Stimulated activated CD4-positive, alpha-beta T cell treated with anti-CD3 and anti-CD28 coated beads, Interleukin-4, amount 100 ng/mL, for 48 hours (primary cell): Measurements from ENCODE around the gene ELAC2.
"Not testable (repeated sequence)": the region's sequence is repeated elsewhere in the genome, so short reads cannot be mapped to it uniquely, and the experiment has no call there.

Experiments
- DNase-seq, 2 donors: peaks; one replicate each; pipeline ENCODE4 v3.0.0-alpha.2; 2020; ENCODE audit warnings: low read depth in 2 of 2

ELAC2 gene

DNA sequence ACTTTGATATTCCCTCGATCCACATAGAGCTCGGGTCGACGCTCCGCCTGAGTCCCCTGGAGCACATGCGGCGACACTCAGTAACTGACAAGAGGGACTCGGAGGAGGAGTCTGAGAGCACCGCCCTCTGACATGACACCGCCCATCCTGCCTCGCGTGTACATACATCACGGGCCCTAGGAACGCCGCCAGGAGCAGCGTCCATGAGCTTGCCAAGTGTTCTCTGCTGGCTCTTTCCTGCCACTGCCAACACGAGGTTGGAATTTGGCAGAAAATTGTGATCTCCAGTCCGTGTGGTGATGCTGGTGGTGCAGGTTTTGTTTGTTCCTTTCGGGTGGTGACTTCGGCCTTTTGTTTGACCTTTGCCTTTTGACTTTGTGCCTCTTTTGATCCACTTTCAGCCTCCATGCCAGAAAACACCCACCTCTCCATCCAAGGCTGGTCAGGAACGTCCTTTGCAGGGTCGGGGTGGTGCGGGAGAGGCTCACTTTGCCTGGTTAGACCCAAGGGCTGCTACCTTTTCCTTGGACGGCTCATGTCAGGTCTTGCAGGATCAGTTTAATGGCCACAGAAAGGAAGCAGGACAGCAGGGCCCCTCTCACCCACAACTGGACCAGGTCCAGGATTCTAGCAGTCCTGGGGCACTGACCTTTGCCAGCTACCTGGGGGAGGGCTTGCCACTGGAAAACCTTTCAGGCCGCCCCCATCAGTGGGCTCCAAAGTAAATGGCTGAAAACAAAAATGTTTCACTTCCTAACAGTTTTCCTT lies 27.6 kb downstream of the ELAC2 start:
- no peak for DNase-seq

GRCh38 chr17:12987120-12987519 lies 30.7 kb downstream of the ELAC2 start:
- DNase-seq: no peak

DNA sequence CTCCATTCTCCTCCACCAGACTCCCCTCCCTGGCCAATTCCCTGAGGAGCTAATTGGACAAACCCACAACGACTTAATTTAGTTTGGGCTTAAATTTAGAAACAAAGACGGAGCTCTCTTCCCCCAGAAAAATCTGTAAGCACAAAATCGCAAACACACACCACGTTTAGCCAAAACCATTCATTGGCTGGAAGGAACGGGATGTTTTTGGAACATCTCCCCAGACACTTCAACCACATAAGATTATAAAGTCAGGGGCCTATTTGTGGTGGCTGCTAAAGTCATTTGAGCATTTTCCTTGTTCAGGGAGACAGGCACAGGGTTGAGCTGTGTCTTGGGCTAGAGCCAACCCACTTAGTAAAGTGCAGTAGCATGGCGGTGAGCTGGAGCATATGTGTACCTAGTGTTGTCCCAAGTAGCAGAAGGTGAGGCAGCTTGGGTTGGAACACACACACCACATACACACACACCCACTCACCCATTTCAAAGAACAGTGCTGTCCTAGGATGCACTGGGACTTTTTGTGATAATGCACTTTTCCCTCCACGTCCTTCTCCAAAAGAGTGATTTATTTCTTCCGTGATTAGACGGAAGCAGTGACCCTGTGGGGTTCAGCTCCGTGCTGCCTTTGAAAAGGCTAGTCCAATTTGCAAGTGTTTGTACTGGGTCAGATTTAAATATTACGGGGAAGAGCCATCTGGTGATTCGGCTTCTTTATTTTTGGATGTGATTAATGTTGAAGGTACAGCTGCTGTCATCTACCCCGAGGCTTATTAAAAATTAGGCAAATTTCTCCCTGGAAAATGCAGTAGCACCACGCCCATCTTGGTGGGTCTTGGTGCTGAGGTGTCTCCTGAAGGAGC lies 32.2 kb downstream of the ELAC2 start:
- no peak for DNase-seq

GRCh38 chr17:12983991-12984884 lies 33.6 kb downstream of the ELAC2 start:
- DNase-seq: no peak

- no peak for DNase-seq
Observed at GRCh38 chr17:12982224-12982623, 35.6 kb downstream of the ELAC2 start.

- no peak for DNase-seq
Observed at GRCh38 chr17:12979826-12980500, 37.9 kb downstream of the ELAC2 start.

GRCh38 chr17:12979246-12979645 lies 38.6 kb downstream of the ELAC2 start:
- DNase-seq: no peak

DNA sequence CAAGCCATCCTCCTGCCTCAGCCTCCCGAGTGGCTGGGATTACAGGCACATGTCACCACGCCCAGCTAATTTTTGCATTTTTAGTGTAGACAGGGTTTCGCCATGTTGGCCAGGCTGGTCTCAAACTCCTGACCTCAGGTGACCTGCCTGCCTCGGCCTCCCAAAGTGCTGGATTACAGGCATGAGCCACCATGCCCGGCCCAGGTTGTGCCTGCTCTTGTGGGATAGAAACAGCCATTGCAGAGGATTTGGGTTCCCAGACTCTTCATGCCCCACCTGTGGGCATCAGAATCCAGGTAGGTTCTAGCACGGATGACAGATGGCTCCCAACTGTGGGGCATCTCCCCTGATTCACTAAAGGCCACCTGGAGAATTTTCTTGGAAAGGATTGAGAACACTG lies 39.0 kb downstream of the ELAC2 start:
- not testable (repeated sequence) for DNase-seq

GRCh38 chr17:12977008-12977751 lies 40.6 kb downstream of the ELAC2 start:
- DNase-seq: no peak

DNA sequence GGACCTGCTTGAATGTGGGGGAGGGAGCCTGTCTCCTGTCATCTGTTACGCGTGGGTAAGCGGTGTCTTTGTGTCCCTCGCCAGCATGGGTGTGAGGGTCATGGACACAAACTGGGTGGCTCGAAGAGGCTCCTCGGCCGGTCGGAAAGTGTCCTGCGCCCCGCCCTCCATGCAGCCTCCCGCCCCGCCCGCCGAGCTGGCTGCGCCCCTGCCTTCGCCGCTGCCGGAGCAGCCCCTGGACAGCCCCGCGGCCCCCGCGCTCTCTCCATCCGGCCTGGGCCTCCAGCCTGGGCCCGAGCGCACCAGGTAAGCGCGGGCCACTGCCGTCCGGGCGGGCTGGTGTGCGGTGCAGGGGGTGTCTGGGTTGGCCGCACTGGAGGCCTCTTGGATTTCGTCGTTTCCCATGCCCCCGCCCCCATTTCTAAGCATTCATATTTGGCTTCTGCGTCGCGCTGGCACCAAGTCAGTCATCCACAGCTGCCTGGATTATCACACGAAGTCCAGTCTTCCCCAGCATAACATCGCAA lies 43.8 kb downstream of the ELAC2 start:
- no peak for DNase-seq

GRCh38 chr17:12973496-12974004 lies 44.3 kb downstream of the ELAC2 start:
- no peak for DNase-seq

DNA sequence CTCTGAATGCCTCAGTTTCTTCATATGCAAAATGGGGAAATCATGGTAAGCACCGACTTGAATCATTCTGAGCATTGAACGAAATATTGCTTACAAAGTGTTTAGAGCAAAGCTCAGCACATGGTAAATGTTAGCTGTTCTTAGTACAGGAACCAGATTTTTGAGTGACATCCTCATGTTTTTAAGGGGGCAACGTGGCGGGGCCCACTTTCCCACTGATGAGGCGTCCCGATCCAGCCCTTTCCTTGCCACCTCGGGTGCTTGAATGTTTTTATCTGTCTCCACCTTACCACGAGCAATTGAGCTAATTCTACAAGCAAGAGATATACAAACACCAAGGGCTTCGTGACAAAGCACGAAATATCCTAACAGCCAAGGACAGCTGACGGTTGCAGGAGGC lies 49.9 kb downstream of the ELAC2 start:
- no peak for DNase-seq

DNA sequence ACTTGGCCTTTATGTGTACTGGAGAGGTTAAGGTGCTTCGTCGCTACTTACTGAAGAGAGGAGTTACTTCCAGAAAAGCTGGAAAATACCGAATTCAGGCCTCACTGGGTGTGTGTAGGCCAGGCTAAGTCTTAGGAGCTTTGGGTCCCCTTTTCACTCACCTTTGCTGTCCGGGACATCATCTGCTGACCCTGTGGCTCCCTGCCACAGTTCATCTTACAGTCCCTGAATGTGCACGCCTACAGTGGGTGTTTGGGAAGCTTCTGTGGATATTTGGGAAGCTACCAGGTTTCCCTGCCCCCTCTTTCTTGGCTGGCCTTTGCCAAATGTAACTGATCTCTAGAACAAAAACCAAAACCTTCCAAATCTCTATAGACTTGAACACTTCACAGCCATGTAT lies 51.4 kb downstream of the ELAC2 start:
- DNase-seq: no peak

- DNase-seq: no peak
Observed at GRCh38 chr17:12965988-12966387, 51.8 kb downstream of the ELAC2 start.

- DNase-seq: no peak
Observed at GRCh38 chr17:12964840-12965239, 53.0 kb downstream of the ELAC2 start.

- DNase-seq: no peak
Observed at GRCh38 chr17:12964162-12964561, 53.7 kb downstream of the ELAC2 start.

DNA sequence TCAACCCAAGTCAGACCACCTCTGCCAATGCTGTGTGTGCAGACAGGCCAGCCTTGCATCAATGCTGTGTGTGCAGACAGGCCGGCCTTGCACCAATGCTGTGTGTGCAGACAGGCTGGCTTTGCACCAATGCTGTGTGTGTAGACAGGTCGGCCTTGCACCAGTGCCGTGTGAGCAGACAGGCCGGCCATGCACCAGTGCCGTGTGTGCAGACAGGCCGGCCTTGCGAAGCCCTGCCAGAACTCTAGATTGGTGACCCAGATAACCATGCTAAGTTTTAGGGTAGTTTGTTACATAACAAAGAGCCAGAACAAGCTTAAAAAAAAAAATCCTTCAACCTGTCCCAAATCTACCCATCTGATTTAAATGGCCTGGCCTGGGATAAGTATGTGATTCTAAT lies 54.3 kb downstream of the ELAC2 start:
- DNase-seq: no peak

- no peak for DNase-seq
Observed at GRCh38 chr17:12961655-12962054, 56.2 kb downstream of the ELAC2 start.

DNA sequence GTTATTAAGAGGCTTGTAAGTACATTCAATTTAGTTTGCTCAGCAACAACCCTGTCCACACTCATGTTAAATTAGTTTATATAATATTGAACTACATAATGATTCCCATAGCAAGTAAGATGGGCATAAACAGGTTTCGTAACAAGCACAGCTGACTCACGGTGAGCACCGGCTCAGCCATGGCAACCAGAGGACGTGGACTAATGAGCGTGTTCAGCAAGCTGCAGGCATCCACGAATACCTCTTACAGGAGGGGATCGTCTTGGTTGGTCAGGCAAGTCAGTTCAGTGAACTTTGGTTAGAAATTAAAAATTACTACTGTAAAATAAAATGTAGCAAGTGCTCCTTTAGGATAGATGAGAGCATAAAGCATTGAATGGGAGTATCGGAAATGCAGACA lies 58.4 kb downstream of the ELAC2 start:
- DNase-seq: no peak

- DNase-seq: no peak
Observed at GRCh38 chr17:12958786-12959185, 59.0 kb downstream of the ELAC2 start.
